GM12892 (cell line): Measurements from ENCODE around the gene CD72.
"Not testable (repeated sequence)": the region's sequence is repeated elsewhere in the genome, so short reads cannot be mapped to it uniquely, and the experiment has no call there.

Experiments
- DNase-seq: peaks from one replicate; pipeline ENCODE4 v3.0.0; 2011; ENCODE audit not compliant: insufficient read length
- FAIRE-seq: peaks from 2 replicates; lab custom pipeline; 2011; peaks lifted over from hg19 to GRCh38; lab: Jason Lieb, UNC
- POLR2A ChIP-seq: IDR thresholded peaks from 2 replicates; pipeline ENCODE4 v1.6.1; 2011; ENCODE audit warnings: low read depth, low read length, control low read depth
- POLR2AphosphoS5 ChIP-seq: IDR thresholded peaks from 2 replicates; pipeline ENCODE4 v1.6.1; 2011; ENCODE audit warnings: low read depth, low read length, control low read depth
- TAF1 ChIP-seq: IDR thresholded peaks from 2 replicates; pipeline ENCODE4 v1.6.1; 2011; ENCODE audit warnings: low read depth, mild to moderate bottlenecking, control low read depth, low read length, borderline replicate concordance

CD72 gene

DNA sequence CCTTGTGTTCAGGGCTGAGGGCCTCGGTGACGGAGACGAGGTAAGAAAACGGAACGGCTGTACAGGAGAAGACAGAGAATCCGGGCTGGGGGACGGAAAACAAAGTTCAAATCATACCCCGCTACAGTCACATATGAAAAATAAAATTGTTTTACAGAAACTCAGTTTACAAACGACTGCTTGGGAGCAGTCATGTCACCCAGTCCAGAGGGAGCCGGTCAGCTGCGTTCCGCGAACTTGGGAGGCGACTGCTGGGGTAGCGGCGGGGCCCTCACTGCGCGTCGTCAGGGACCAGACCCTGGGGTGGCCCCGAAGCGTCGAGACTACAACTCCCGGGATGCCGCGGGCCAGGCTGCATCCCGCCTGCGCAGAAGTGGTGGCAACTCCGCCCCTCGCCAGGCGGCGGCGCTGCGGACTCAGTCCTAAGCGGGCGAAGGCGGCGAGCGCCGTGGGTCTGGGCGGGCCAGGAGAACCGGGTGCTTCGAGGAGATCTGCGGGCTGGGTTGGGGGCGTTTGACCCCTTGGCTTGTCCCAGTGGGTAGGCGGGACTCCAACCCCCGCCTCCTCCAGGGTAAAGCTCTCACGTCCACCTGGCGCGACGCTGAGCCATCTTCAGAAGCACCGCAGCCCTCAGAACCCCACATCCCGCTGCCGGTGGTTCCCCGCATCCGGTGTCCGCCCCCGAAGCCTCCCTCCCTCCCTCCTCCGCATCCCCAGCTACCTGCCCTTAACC is 28.5 kb upstream of the CD72 start:
- peak; percentile 61 for TF ChIP-seq POLR2AphosphoS5
- TF ChIP-seq TAF1 = peak; percentile 55; the same call in 1 of the 2 replicates
- TF ChIP-seq POLR2A = peak; percentile 61
- peak; percentile 97 for FAIRE-seq

DNA sequence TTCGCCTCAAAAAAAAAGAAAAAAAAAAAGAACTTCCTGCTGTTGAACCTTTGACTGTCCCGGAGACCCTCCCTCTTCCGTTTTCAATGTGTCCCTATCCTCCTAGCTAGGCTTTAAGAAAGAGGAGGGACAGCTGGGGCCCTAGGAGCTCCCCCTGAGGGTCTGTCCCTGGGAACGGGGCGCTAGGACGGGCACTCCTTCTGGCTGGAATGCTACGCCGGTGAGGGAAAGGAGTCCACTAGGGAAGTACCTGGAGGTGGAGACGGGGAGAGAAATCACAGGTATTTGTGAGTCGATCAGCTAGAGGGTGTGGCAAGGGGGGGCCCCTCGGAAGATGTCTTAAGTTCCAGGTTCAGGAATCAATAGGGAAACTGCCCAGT is 27.9 kb upstream of the CD72 start:
- TF ChIP-seq POLR2AphosphoS5 (no peak), POLR2A (no peak), TAF1 (no peak)
- FAIRE-seq (no peak), DNase-seq (no peak)

More for the DNA sequence above, 28.5 kb upstream of the CD72 start:
- peak; percentile 95 for DNase-seq

- DNase-seq, FAIRE-seq: not testable (repeated sequence)
Measured at GRCh38 chr9:35645736-35646135, 27.5 kb upstream of the CD72 start.

DNA sequence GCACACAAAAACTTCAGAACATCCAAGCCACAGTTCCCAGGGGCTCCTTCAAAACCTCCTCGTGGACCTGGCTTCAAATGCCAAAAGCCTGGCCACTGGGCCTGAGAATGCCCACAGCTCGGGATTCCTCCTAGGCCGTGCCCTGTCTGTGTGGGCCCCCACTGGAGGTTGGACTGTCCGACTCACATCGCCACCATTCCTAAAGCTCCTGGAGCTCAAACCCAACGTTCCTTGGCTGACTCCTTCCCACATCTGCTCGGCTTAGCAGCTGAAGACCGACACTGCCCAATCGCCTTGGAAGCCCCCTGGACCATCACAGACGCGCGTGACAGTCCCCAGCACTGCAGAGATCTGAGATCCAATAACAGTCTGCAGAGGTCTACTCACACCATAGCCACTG is 24.8 kb upstream of the CD72 start:
- DNase-seq (no peak), FAIRE-seq (no peak)
- no peak for TF ChIP-seq POLR2A
- TF ChIP-seq TAF1 = no peak
- no peak for TF ChIP-seq POLR2AphosphoS5

- FAIRE-seq, DNase-seq: not testable (repeated sequence)
Measured at GRCh38 chr9:35641478-35641877, 23.3 kb upstream of the CD72 start.

DNA sequence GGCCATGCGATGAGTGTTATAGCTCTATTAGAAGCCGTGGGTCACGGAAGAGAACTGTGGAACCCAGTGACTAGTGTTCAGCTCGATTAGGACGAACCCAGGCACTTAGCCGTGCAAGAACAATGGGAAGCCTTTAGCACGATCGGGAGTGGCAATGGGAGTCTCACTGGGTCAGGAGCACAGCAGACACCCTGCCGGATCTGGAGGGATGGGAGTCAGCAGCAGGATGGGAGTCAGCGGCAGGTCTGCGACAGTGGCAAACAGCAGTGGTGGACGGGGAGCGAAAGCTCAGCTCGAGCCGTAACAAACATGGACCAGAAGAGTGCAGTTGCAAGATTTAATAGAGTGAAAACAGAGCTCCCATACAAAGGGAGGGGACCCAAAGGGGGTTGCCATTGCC is 22.2 kb upstream of the CD72 start:
- not testable (repeated sequence) for DNase-seq, FAIRE-seq

- FAIRE-seq = peak; percentile 87
- TF ChIP-seq TAF1 = no peak
- no peak for TF ChIP-seq POLR2AphosphoS5
- DNase-seq = no peak
Measured at GRCh38 chr9:35639631-35640030, 21.4 kb upstream of the CD72 start.

- DNase-seq, FAIRE-seq: not testable (repeated sequence)
Measured at GRCh38 chr9:35639225-35639624, 21.0 kb upstream of the CD72 start.

DNA sequence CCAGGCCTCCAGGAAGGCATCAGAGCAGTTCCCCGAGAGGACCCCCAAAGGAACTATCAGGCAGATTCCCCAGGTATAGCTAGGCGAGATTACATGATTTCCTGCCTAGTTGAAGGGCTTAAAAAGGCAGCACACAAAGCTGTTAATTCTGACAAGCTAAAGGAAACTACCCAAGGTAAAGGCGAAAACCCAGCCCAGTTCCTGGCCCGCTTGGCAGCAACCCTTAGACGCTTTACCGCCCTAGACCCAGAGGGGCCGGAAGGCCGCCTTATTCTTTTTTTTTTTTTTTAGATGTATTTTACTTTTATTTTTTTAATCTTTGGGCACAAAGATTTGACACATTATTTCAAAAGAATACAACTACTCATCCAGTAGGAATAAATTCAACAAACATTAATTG is 20.5 kb upstream of the CD72 start:
- not testable (repeated sequence) for FAIRE-seq, DNase-seq

GRCh38 chr9:35637427-35637955 is 19.3 kb upstream of the CD72 start:
- FAIRE-seq = not testable (repeated sequence)

DNA sequence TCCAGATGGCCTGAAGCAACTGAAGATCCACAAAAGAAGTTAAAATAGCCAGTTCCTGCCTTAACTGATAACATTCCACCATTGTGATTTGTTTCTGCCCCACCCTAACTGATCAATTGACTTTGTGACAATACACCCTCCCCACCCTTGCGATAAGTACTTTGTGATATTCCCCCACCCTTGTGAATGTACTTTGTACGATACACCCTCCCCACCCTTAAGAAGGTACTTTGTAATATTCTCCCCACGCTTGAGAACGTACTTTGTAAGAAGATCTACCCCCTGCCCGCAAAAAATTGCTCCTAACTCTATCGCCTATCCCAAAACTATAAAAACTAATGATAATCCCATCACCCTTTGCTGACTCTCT is 18.6 kb upstream of the CD72 start:
- not testable (repeated sequence) for FAIRE-seq, DNase-seq

More at GRCh38 chr9:35637427-35637955, 19.3 kb upstream of the CD72 start:
- not testable (repeated sequence) for DNase-seq

DNA sequence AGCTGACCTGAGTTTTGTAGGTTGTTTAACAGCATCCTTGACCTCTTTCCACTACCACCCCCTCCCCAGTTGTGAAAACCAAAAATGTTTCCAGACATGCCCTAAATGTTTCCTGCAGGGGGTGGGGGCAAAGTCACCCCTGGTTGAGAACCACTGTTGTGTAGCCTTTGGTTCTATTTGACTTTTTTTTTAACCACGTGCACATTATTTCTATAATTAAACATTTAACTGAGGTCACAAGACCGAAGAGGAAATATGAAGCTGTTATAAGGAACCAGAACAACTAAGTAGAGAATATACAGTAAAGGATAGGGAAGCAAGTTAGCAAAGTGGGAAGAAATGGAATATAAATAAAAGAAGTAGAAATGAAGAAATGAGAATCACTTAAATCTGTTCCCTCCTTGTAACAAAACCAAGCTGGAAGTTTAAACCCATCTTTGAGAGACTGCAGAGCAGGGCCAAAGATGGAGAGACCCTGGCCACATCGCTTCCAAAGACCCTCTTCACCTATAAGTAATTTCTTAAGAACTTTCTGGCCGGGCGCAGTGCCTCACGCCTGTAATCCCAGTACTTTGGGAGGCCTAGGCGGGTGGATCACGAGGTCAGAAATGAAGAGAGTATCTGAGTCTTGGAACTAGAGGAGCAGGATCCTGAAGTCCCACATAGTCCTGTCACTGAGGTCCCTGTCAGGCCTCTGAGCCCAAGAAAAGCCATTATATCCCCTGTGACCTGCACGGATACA is 18.1 kb upstream of the CD72 start:
- FAIRE-seq (no peak), DNase-seq (no peak)
- no peak for TF ChIP-seq TAF1
- TF ChIP-seq POLR2AphosphoS5 = no peak
- no peak for TF ChIP-seq POLR2A

DNA sequence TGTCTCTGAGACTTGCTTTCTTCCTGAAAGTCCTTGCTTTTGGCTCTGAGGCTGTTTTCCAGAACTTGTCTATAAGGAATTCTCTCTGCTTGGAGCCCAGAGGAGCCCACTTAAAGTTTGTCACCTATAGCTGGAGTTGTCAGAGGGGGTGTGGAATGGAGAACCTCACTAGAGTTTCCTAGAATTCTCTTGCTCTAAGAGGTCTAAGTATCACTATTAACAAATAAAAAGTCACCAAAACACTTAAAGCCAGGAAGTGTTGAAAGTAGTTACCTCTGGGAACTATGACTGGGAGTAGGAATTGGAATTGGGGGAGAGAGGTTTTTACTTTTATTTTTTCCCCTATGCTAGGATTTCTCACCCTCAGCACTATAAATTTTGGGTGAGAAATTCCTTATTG is 17.5 kb upstream of the CD72 start:
- TF ChIP-seq POLR2AphosphoS5 (no peak), POLR2A (no peak), TAF1 (no peak)
- FAIRE-seq (no peak), DNase-seq (no peak)

GRCh38 chr9:35629597-35629996 is 11.4 kb upstream of the CD72 start:
- FAIRE-seq (no peak), DNase-seq (no peak)

More at GRCh38 chr9:35629597-35629996, 11.4 kb upstream of the CD72 start:
- TF ChIP-seq POLR2AphosphoS5 (no peak), TAF1 (no peak), POLR2A (no peak)
